ENCODE results near the gene POU2F1. TPM values are rescaled to one million over a fixed set of nuclear protein-coding genes. Genes with fewer than 3 reads are reported as not detected.

Gene POU2F1
- total and polyA plus RNA-seq, 8 donors: 1.4 to 7.3 (median 5.8) TPM

- Histone ChIP-seq H3K27me3 (no peaks in the 10 kb centered on the region), H3K36me3 (no peaks in the 10 kb centered on the region), H3K4me3 (no peak overlapping the region), H3K9me3 (no peaks in the 10 kb centered on the region), H3K27ac (no peak overlapping the region), H3K4me1 (no peaks in the 10 kb centered on the region)
- no peak for FAIRE-seq
- no peak for ATAC-seq
- WGBS, 2 donors: 91 to 92% methylated on average over 1 of the region's 1 CpG
- no peak for DNase-seq
- intact Hi-C loops (cut with DNase I): no loop called here
- TF ChIP-seq CTCF (IDR thresholded peaks at IDR 0.05): no peak
Observed at GRCh38 chr1:167247754-167248153, 27.1 kb downstream of the POU2F1 start.

GRCh38 chr1:167248707-167249642 lies 28.3 kb downstream of the POU2F1 start:
- DNase-seq (no peak), ATAC-seq (no peak), FAIRE-seq (no peak)
- Histone ChIP-seq H3K4me1 (no peaks in the 10 kb centered on the region), H3K27me3 (no peaks in the 10 kb centered on the region), H3K9me3 (no peaks in the 10 kb centered on the region), H3K36me3 (no peaks in the 10 kb centered on the region), H3K4me3 (no peak overlapping the region), H3K27ac (no peak overlapping the region)
- intact Hi-C loops (cut with DNase I): no loop called here
- no peak for TF ChIP-seq CTCF (IDR thresholded peaks at IDR 0.05)
- 89% methylated on average over 4 of the region's 4 CpGs for WGBS, 2 donors

- H3K4me1 ChIP-seq: no peaks in the 10 kb centered on the region
- intact Hi-C loops (cut with DNase I): no loop called here
- 78 to 88% methylated on average over 1 of the region's 1 CpG for WGBS, 2 donors
- no peaks in the 10 kb centered on the region for H3K27me3 ChIP-seq
- DNase-seq: no peak
- H3K36me3 ChIP-seq: no peaks in the 10 kb centered on the region
- TF ChIP-seq CTCF (IDR thresholded peaks at IDR 0.05): no peak
- no peaks in the 10 kb centered on the region for H3K9me3 ChIP-seq
- no peak for ATAC-seq
- H3K27ac ChIP-seq: no peak overlapping the region
- no peak overlapping the region for H3K4me3 ChIP-seq
- no peak for FAIRE-seq
Observed at GRCh38 chr1:167249702-167250101, 29.0 kb downstream of the POU2F1 start.

- H3K9me3 ChIP-seq: no peaks in the 10 kb centered on the region
- FAIRE-seq: no peak
- H3K36me3 ChIP-seq: no peaks in the 10 kb centered on the region
- no peaks in the 10 kb centered on the region for H3K4me1 ChIP-seq
- ATAC-seq: no peak
- no peak overlapping the region for H3K4me3 ChIP-seq
- intact Hi-C loops (cut with DNase I): no loop called here
- H3K27ac ChIP-seq: no peak overlapping the region
- DNase-seq: no peak
- H3K27me3 ChIP-seq: no peaks in the 10 kb centered on the region
- TF ChIP-seq CTCF (IDR thresholded peaks at IDR 0.05): no peak
Observed at GRCh38 chr1:167250482-167250881, 29.8 kb downstream of the POU2F1 start.

- no peak for TF ChIP-seq CTCF (IDR thresholded peaks at IDR 0.05)
- 98% methylated on average over 4 of the region's 4 CpGs for WGBS, 2 donors
- Histone ChIP-seq H3K27ac (no peak overlapping the region), H3K4me1 (no peaks in the 10 kb centered on the region), H3K9me3 (no peaks in the 10 kb centered on the region), H3K4me3 (no peak overlapping the region), H3K27me3 (no peaks in the 10 kb centered on the region), H3K36me3 (no peaks in the 10 kb centered on the region)
- no peak for ATAC-seq
- intact Hi-C loops (cut with DNase I): no loop called here
- DNase-seq: no peak
- FAIRE-seq: no peak
Observed at GRCh38 chr1:167251472-167251871, 30.8 kb downstream of the POU2F1 start.

Data from pancreas (tissue), 10 donors.